Esophagus muscularis mucosa (tissue), 4 donors: Measurements from ENCODE around the gene GPR68. TPM values are rescaled to one million over a fixed set of nuclear protein-coding genes. Genes with fewer than 3 reads are reported as not detected.
A peak's percentile ranks its signal among the peaks of the same experiment; 100 is the strongest.
"Not testable (repeated sequence)": the region's sequence is repeated elsewhere in the genome, so short reads cannot be mapped to it uniquely, and the experiment has no call there.

Experiments
- DNase-seq: peaks from one replicate; pipeline ENCODE4 v3.0.0-alpha.2; 2017; ENCODE audit errors: extremely low spot score
- H3K27ac ChIP-seq, 4 donors: fragments of 200-600 bp; sonication (generic); replicated peaks in 1 of 4; 1 replicate in 3 of 4; 2 replicates in 1 of 4; pipeline ENCODE4 v1.5.1; 2016 to 2019; ENCODE audit warnings: mild to moderate bottlenecking in 1 of 4
- H3K27me3 ChIP-seq, 4 donors: fragments of 200-600 bp; sonication (generic); one replicate each; pipeline versions ENCODE4 v1.5.1 to v1.6.0; 2016 to 2019
- H3K36me3 ChIP-seq, 4 donors: fragments of 200-600 bp; sonication (generic); one replicate each; pipeline ENCODE4 v1.5.1; 2016 to 2019
- H3K4me1 ChIP-seq, 4 donors: fragments of 200-600 bp; sonication (generic); one replicate each; pipeline ENCODE4 v1.5.1; 2016 to 2019
- H3K4me3 ChIP-seq, 4 donors: fragments of 200-600 bp; sonication (generic); 1 replicate in 2 of 4; 2 replicates in 2 of 4; pipeline ENCODE4 v1.5.1; 2016 to 2019; ENCODE audit warnings: mild to moderate bottlenecking in 4 of 4, moderate library complexity in 1 of 4
- H3K9me3 ChIP-seq, 4 donors: fragments of 200-600 bp; sonication (generic); 1 replicate in 3 of 4; 2 replicates in 1 of 4; pipeline ENCODE4 v1.5.1; 2016 to 2019
- EP300 ChIP-seq: sonication (generic); formaldehyde crosslinking; IDR thresholded peaks from one replicate; pipeline ENCODE4 v1.6.1; 2017; ENCODE audit warnings: antibody characterized with exemption
- POLR2A ChIP-seq: fragments of 450-650 bp; IDR thresholded peaks from one replicate; pipeline ENCODE4 v1.6.1; 2017; ENCODE audit warnings: antibody characterized with exemption, moderate library complexity, mild to moderate bottlenecking, low read depth
- POLR2AphosphoS5 ChIP-seq, 2 donors: sonication (generic); formaldehyde crosslinking; IDR thresholded peaks; one replicate each; pipeline ENCODE4 v1.6.1; 2017; ENCODE audit warnings: antibody characterized with exemption in 2 of 2
- WGBS: methylation state at CpG from one replicate; pipeline ENCODE4 v1.1.5; 2018; 5-methylcytosine and 5-hydroxymethylcytosine counted together
- intact Hi-C: fragments of 100-400 bp; cut with DNase I; formaldehyde crosslinking; loops from one replicate; pipeline ENCODE4 v1.15.1; 2023
- total RNA-seq, 4 donors: library from RNA; depleted of rRNA; stranded (reverse); fragments of >200 nt; gene quantifications; one replicate each; pipeline versions ENCODE4 v1.1.0 to v1.2.1, GENCODE V29; 2016
- TF ChIP-seq, protein P1 (sequence below), 3 experiments: fragments of 200-600 bp in 2 of 3; fragments of 450-650 bp in 1 of 3; sonication (generic) in 2 of 3; IDR thresholded peaks; one replicate each; pipeline ENCODE4 v1.5.1; 2017 to 2019; ENCODE audit warnings: antibody characterized with exemption in 3 of 3, mild to moderate bottlenecking in 2 of 3, moderate library complexity in 1 of 3

The GPR68 gene
- total RNA-seq, 4 donors from 2014 or later: 1.3 to 9.1 (median 5.4) TPM

DNA sequence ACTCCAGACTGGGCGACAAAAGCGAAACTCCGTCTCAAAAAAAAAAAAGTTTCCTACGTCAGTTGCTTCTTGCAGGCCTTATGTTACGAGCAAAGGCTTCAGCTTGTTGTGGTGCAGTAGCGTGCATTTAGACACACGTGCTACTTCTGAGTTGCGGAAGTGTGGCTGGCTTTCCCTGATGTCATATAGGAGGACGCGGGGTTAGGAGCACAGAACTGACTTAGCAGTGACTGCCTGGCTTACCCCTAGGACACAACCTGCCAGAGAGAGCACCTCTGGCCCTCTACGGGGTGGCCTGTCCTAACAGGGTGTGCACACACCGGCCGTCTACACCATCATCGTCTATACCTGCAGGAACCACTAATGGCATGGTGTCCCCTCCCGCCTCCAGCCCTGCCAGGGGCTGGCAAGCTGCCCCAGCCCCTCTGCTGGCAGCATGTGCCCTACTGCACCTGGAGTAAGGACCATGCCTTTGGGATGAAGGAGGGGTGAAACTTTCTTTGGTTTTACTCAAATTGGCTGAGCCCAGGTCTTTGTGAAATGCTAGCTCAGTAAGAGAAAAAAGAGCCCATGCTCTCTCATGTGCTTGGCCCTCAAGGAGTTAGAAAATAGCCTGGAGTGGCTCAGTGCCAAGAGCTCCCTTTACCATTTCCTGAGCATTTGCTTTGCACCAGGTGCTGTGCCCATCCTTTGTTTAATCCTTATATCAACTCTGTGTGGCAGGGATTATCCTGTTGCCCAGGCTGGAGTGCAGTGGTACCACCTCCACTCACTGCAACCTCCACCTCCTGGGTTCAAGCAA is 1.7 kb upstream of the GPR68 start:
- 96% methylated on average over 13 of the region's 15 CpGs for WGBS
- intact Hi-C loops: no loop called here
- no peak overlapping the region for H3K27ac ChIP-seq
- H3K9me3 ChIP-seq: no peaks in the 10 kb centered on the region
- H3K27me3 ChIP-seq: peaks cover 0 to 5% (median 0%) of the 10 kb centered on the region in 4 donors
- H3K4me3 ChIP-seq: no peak overlapping the region
- H3K36me3 ChIP-seq: no peaks in the 10 kb centered on the region
- peaks cover 10 to 41% (median 32%) of the 10 kb centered on the region in 4 donors for H3K4me1 ChIP-seq
- TF ChIP-seq POLR2A (no peak), EP300 (no peak), POLR2AphosphoS5 (IDR thresholded peaks at IDR 0.05) (no peak)
- TF ChIP-seq, protein P1, sequence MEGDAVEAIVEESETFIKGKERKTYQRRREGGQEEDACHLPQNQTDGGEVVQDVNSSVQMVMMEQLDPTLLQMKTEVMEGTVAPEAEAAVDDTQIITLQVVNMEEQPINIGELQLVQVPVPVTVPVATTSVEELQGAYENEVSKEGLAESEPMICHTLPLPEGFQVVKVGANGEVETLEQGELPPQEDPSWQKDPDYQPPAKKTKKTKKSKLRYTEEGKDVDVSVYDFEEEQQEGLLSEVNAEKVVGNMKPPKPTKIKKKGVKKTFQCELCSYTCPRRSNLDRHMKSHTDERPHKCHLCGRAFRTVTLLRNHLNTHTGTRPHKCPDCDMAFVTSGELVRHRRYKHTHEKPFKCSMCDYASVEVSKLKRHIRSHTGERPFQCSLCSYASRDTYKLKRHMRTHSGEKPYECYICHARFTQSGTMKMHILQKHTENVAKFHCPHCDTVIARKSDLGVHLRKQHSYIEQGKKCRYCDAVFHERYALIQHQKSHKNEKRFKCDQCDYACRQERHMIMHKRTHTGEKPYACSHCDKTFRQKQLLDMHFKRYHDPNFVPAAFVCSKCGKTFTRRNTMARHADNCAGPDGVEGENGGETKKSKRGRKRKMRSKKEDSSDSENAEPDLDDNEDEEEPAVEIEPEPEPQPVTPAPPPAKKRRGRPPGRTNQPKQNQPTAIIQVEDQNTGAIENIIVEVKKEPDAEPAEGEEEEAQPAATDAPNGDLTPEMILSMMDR (IDR thresholded peaks at IDR 0.05): no peak
- DNase-seq: no peak

DNA sequence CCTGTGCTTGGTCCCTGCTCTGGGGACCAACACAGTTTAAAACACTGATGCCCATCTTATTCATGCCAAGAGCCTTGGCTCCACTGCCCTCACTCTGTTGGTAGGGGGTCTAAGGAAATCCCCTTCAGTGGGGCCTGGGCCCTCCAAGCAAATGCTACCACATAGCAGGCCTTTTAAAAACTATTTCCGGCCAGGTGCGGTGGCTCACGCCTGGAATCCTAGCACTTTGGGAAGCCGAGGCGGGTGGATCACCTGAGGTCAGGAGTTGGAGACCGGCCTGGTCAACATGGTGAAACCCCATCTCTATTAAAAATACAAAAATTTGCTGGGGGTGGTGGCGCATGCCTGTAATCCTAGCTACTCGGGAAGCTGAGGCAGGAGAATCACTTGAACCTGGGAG is 1.1 kb upstream of the GPR68 start:
- intact Hi-C loops, H3K36me3 ChIP-seq, H3K27me3 ChIP-seq, H3K4me3 ChIP-seq, H3K9me3 ChIP-seq, DNase-seq: not testable (repeated sequence)
- 93% methylated on average over 8 of the region's 8 CpGs for WGBS
- Histone ChIP-seq H3K27ac (peak overlapping the region in 1 of 4 donors; percentile 16), H3K4me1 (peaks cover 10 to 41% (median 28%) of the 10 kb centered on the region in 4 donors)

DNA sequence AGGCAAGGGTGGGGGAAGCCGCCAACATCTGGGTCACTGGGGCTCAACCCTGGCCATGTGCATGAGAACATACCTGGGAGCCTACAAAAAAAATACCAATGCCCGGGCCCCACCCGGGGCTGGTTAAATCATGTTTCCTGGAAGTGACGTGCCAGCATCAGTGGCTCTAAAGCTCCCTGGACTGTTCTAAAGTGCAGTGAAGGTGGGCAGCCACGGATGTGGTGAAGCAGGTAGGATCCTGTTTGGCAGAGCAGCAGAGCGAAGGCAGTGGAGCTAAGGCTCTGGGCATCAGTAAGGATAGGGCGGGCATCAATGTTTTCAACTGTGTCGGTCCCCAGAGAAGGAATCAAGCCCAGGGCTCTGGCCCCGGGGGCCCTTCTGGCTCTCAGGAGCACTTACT is 525 bp upstream of the GPR68 start:
- no peak for DNase-seq
- Histone ChIP-seq H3K9me3 (no peaks in the 10 kb centered on the region), H3K27ac (peak overlapping the region in 3 of 4 donors; percentile 31 to 48 (median 44)), H3K36me3 (no peaks in the 10 kb centered on the region), H3K4me3 (peak overlapping the region in 3 of 4 donors; percentile 25 to 44 (median 25)), H3K27me3 (peaks cover 0 to 5% (median 0%) of the 10 kb centered on the region in 4 donors), H3K4me1 (peaks cover 10 to 35% (median 22%) of the 10 kb centered on the region in 4 donors)
- 87% methylated on average over 7 of the region's 9 CpGs for WGBS
- intact Hi-C loops: no loop called here
- TF ChIP-seq, protein P1 (IDR thresholded peaks at IDR 0.05): no peak
- TF ChIP-seq POLR2A (no peak), EP300 (no peak), POLR2AphosphoS5 (IDR thresholded peaks at IDR 0.05) (no peak)

DNA sequence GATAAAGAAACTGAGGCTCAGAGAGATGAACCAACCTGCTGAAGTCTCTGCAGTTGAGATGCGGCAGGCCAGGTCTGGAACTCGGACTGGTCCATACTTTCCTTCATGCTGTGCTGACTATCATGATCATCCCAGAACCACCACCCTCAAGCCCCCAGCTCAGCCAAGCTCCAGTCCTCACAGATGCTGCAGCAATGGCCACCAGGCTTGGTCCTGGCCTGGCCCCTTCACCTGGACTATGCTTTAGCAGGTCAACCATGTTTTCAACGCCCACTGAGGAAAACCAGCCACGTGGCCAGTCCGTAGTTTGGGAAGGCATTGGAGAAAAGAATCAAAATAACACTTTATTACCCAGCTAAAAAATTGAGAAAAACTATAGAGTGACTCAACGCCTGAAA is 1.4 kb downstream of the GPR68 start:
- H3K36me3 ChIP-seq: no peaks in the 10 kb centered on the region
- TF ChIP-seq POLR2A (no peak), EP300 (no peak)
- TF ChIP-seq, protein P1 (IDR thresholded peaks at IDR 0.05): no peak
- DNase-seq: no peak
- H3K4me1 ChIP-seq: peaks cover 10 to 31% (median 25%) of the 10 kb centered on the region in 4 donors
- peaks cover 0 to 5% (median 0%) of the 10 kb centered on the region in 4 donors for H3K27me3 ChIP-seq
- H3K4me3 ChIP-seq: peak overlapping the region; percentile 12 to 29 (median 24)
- intact Hi-C loops: no loop called here
- WGBS: 81% methylated on average over 6 of the region's 6 CpGs
- H3K27ac ChIP-seq: peak overlapping the region in 3 of 4 donors; percentile 19 to 65 (median 42)
- H3K9me3 ChIP-seq: no peaks in the 10 kb centered on the region

DNA sequence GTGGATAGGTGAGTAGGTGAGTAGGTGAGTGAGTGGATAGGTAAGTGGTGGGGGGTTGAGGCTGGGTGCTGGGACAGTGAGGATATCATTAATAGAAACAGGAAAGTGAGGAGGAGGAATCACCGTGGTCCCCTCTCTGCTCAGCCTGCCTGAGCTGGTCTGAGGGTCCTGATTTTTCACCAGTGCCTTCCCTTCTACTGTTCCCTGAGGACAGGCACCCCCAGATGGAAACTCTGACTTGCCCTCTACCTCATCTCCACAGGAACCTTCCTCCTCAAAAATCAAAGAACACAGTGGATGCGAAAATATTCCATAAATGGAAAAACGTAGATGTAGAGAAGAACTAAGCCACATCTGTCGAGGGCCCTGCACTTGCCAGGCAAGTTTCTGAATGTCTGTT is 1.9 kb downstream of the GPR68 start:
- Histone ChIP-seq H3K27me3 (peaks cover 0 to 5% (median 0%) of the 10 kb centered on the region in 4 donors), H3K9me3 (no peaks in the 10 kb centered on the region), H3K4me3 (peak overlapping the region in 2 of 4 donors; percentile 9 to 25), H3K27ac (peak overlapping the region in 2 of 4 donors; percentile 19 to 42), H3K36me3 (no peaks in the 10 kb centered on the region), H3K4me1 (peaks cover 10 to 31% (median 25%) of the 10 kb centered on the region in 4 donors)
- TF ChIP-seq POLR2A (no peak), POLR2AphosphoS5 (IDR thresholded peaks at IDR 0.05) (no peak), EP300 (no peak)
- TF ChIP-seq, protein P1 (IDR thresholded peaks at IDR 0.05): no peak
- DNase-seq: no peak
- 89% methylated on average over 4 of the region's 4 CpGs for WGBS
- intact Hi-C loops: no loop called here
